Activated naive CD4-positive, alpha-beta T cell treated with anti-CD3 and anti-CD28 coated beads, Interleukin-2, amount 50 U/mL, for 72 hours (primary cell): ENCODE measurements around the gene CCDC171. TPM values are rescaled to one million over a fixed set of nuclear protein-coding genes. Genes with fewer than 3 reads are reported as not detected.

Source experiments
- ATAC-seq, 2 donors: fragments of 150-1000 bp; cut with Tn5 transposase; 2 replicates each; pipeline ENCODE4 v1.10.0; 2021; ENCODE audit warnings: mild to moderate bottlenecking in 2 of 2, moderate library complexity in 2 of 2
- DNase-seq, 2 donors: peaks; one replicate each; pipeline ENCODE4 v3.0.0; 2021 to 2022; ENCODE audit warnings: low spot score in 2 of 2
- H3K27ac Mint-ChIP-seq, 2 donors: one replicate each; pipeline ENCODE4 v1.8.0; 2022; ENCODE audit warnings: mild to moderate bottlenecking in 2 of 2, mixed read lengths in 2 of 2
- H3K36me3 Mint-ChIP-seq, 2 donors: one replicate each; pipeline ENCODE4 v1.8.0; 2022; ENCODE audit warnings: mixed read lengths in 2 of 2
- H3K9me3 Mint-ChIP-seq, 2 donors: one replicate each; pipeline ENCODE4 v1.8.0; 2022; ENCODE audit warnings: mixed read lengths in 2 of 2
- total RNA-seq, 2 donors: library from RNA; stranded (reverse); gene quantifications; one replicate each; pipeline ENCODE4 v1.2.3, GENCODE V29; 2022

Gene CCDC171
- total RNA-seq, 2 donors from 2014 or later: 4.1 to 5.8 TPM

DNA sequence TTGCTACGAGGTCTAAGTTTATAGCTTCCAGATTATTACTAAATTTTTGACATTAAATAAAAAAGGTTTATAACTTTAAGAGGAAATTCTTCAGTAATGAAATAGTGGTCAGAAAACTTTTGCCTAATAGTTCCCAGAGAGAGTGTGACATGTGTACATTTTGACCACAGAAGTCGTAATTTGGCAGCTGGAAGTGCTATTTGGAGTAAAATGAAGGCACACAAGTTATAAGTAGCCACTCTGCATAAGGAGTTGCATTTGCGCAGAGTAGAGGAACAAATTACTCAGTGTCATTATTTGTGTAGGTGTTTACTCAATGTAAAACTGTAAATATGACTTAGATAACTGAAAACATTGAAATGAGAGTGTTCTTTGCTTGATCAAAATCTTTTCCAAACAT lies 408.4 kb downstream of the CCDC171 start:
- H3K27ac Mint-ChIP-seq: no peak overlapping the region
- ATAC-seq (no peak), DNase-seq (no peak)
- H3K9me3 Mint-ChIP-seq: no peaks in the 10 kb centered on the region
- no peaks in the 10 kb centered on the region for H3K36me3 Mint-ChIP-seq

- Mint-ChIP-seq H3K9me3 (no peaks in the 10 kb centered on the region), H3K36me3 (no peaks in the 10 kb centered on the region), H3K27ac (no peak overlapping the region)
- no peak for DNase-seq
- no peak for ATAC-seq
Measured at GRCh38 chr9:15965246-15965745, 412.5 kb downstream of the CCDC171 start.

- ATAC-seq (no peak), DNase-seq (no peak)
- Mint-ChIP-seq H3K36me3 (no peaks in the 10 kb centered on the region), H3K27ac (no peak overlapping the region), H3K9me3 (no peaks in the 10 kb centered on the region)
Measured at GRCh38 chr9:15966471-15966870, 413.6 kb downstream of the CCDC171 start.

- Mint-ChIP-seq H3K27ac (no peak overlapping the region), H3K36me3 (no peaks in the 10 kb centered on the region), H3K9me3 (no peaks in the 10 kb centered on the region)
- ATAC-seq: no peak
- no peak for DNase-seq
Measured at GRCh38 chr9:15967068-15967467, 414.2 kb downstream of the CCDC171 start.

- H3K27ac Mint-ChIP-seq: no peak overlapping the region
- ATAC-seq (no peak), DNase-seq (no peak)
- H3K36me3 Mint-ChIP-seq: no peaks in the 10 kb centered on the region
- H3K9me3 Mint-ChIP-seq: no peaks in the 10 kb centered on the region
Measured at GRCh38 chr9:15972760-15973159, 419.9 kb downstream of the CCDC171 start.

DNA sequence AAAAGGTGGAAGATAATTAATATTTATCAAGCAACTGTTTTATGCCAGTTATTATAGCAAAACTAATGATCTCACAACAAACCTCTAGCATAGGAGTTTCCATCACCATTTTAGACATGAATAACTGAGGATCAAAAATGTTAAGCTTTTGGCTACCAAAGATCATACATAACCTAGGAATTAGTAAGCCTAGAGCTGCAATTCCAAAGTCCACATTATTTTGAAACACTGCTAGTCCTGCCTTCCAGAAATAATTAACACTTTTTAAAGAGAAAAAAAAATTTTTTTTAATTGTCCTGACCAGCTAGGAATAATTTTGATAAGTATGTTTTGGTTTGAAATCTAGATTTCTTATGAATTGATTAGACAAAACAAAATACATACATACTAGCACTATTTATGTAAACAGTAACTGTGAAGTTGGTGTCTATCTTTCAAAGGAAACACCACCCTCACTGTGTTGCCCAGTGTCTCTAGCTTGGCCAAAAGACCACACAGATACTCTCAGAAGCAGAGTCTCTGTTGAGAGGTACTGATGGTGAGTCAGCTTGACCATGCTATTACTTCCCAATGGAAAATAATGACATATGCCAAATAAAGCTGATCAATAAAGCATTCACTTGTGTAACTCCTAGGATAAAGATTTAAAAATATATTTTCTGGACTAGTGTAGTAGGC lies 422.4 kb downstream of the CCDC171 start:
- H3K9me3 Mint-ChIP-seq: no peaks in the 10 kb centered on the region
- no peak for DNase-seq
- H3K36me3 Mint-ChIP-seq: no peaks in the 10 kb centered on the region
- no peak overlapping the region for H3K27ac Mint-ChIP-seq
- no peak for ATAC-seq

DNA sequence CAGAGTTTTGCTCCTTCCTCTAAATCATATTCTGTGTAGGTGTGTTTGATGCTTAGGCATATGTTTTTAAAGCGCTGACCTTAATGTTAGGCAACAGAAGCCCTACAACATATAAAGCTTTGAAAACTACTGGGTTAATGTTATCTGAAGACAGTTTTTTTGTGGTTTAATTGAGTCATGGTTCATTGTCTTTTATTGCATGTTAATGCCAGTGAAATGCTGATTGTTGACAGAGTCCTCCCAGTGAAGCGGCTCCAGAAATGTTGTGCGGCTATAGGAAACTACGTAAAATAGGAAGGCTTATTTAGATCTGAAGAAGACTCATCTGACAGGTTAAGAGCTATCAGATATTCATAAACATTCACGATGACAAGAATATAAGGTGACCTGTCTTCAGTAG lies 424.6 kb downstream of the CCDC171 start:
- Mint-ChIP-seq H3K27ac (no peak overlapping the region), H3K9me3 (no peaks in the 10 kb centered on the region), H3K36me3 (no peaks in the 10 kb centered on the region)
- ATAC-seq (no peak), DNase-seq (no peak)

DNA sequence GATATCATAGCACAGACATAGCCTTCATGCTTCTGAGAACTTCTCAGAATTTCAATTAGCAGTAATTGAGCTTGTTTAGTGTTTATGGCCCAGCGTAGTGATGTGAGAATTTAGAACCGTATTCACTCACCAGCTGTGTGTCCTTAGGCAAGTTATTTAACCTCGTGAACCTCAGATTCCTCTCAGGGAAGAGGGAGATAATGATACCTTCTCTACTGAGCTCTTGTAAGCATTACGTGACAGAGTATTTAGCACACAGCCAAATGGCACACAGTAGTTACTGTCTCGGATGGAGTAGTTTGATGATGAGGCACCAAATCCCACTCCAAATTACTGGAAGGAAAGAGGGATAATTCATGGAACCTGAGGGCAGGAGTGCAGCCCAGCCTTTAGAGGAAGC lies 429.3 kb downstream of the CCDC171 start:
- Mint-ChIP-seq H3K36me3 (no peaks in the 10 kb centered on the region), H3K27ac (no peak overlapping the region), H3K9me3 (no peaks in the 10 kb centered on the region)
- ATAC-seq (no peak), DNase-seq (no peak)

GRCh38 chr9:15999422-16000339 lies 446.8 kb downstream of the CCDC171 start:
- H3K27ac Mint-ChIP-seq: no peak overlapping the region
- H3K36me3 Mint-ChIP-seq: no peaks in the 10 kb centered on the region
- ATAC-seq (no peak), DNase-seq (no peak)
- H3K9me3 Mint-ChIP-seq: peaks cover 0 to 5% of the 10 kb centered on the region in 2 donors

GRCh38 chr9:16000811-16001210 lies 448.0 kb downstream of the CCDC171 start:
- DNase-seq: no peak
- ATAC-seq: no peak
- no peaks in the 10 kb centered on the region for H3K36me3 Mint-ChIP-seq
- peaks cover 0 to under 1% of the 10 kb centered on the region in 2 donors for H3K9me3 Mint-ChIP-seq
- H3K27ac Mint-ChIP-seq: no peak overlapping the region

- H3K36me3 Mint-ChIP-seq: no peaks in the 10 kb centered on the region
- H3K27ac Mint-ChIP-seq: no peak overlapping the region
- no peaks in the 10 kb centered on the region for H3K9me3 Mint-ChIP-seq
- DNase-seq (no peak), ATAC-seq (no peak)
Measured at GRCh38 chr9:16001856-16002255, 449.0 kb downstream of the CCDC171 start.

- DNase-seq: no peak
- no peak for ATAC-seq
- Mint-ChIP-seq H3K27ac (no peak overlapping the region), H3K36me3 (no peaks in the 10 kb centered on the region), H3K9me3 (no peaks in the 10 kb centered on the region)
Measured at GRCh38 chr9:16002816-16003215, 450.0 kb downstream of the CCDC171 start.

GRCh38 chr9:16003785-16004184 lies 450.9 kb downstream of the CCDC171 start:
- DNase-seq: no peak
- Mint-ChIP-seq H3K27ac (no peak overlapping the region), H3K36me3 (no peaks in the 10 kb centered on the region), H3K9me3 (peaks cover 0 to 5% of the 10 kb centered on the region in 2 donors)
- no peak for ATAC-seq

DNA sequence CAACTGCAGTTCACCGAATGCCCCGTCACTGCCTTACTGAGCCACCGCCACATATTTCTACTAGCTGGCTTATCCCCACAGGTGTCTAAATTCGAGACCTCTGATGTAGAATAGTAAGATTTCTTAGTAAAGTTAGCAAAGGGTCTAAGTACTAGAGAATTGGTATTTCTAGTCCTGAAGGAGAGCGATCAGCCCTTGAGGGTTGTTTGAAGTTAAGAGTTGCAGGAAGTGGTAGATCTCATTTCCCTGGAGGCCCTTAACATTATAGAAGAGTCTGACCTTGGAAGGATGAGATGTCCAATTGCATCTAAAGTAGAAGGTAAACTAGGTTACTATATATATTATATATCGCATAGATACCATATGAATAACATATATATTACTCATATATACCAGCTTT lies 451.8 kb downstream of the CCDC171 start:
- no peak overlapping the region for H3K27ac Mint-ChIP-seq
- ATAC-seq (no peak), DNase-seq (no peak)
- no peaks in the 10 kb centered on the region for H3K36me3 Mint-ChIP-seq
- peaks cover 0 to 5% of the 10 kb centered on the region in 2 donors for H3K9me3 Mint-ChIP-seq

DNA sequence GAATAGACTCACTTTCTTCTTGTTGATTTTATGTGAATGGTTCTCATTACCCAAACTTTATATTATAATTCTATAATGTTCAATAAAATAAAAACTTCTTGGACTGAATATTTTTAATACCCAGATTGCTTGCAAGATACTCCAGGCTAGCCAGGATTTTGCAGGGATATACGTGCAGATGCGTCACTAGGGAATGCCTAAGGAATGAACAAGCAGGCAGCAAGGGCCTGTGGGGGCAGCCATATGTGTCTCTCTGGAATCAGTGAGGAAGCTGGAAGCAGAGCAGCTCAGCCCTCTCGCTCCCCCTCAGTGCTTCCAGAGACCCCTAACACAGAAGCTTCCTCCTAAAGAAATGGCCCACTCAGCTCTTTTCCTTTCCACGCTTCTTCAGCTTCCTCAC lies 457.4 kb downstream of the CCDC171 start:
- Mint-ChIP-seq H3K27ac (no peak overlapping the region), H3K9me3 (peaks cover 0 to 11% of the 10 kb centered on the region in 2 donors), H3K36me3 (no peaks in the 10 kb centered on the region)
- no peak for ATAC-seq
- no peak for DNase-seq

DNA sequence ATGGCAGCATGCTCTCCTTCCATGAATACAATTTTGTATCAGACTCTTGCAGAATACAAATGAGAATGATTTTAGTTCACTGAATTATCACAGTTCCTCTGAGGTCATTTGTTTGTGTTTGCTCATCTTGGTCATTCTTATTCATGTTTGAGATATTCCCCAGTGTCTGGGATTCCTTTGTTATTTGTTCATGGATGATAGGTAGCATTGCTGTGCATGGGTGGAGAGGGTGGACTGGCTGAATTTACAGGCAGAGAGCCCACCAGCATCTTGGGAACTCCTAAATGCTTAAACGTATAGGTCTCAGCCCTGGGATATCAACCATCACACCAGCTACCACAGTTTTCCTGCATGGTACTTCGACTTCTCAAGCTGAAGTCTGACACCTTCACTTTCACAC lies 459.8 kb downstream of the CCDC171 start:
- Mint-ChIP-seq H3K27ac (no peak overlapping the region), H3K9me3 (peaks cover 11 to 13% of the 10 kb centered on the region in 2 donors), H3K36me3 (peaks cover 0 to 12% of the 10 kb centered on the region in 2 donors)
- no peak for ATAC-seq
- no peak for DNase-seq

- peaks cover 9 to 13% of the 10 kb centered on the region in 2 donors for H3K9me3 Mint-ChIP-seq
- DNase-seq: no peak
- peaks cover 0 to 12% of the 10 kb centered on the region in 2 donors for H3K36me3 Mint-ChIP-seq
- no peak for ATAC-seq
- no peak overlapping the region for H3K27ac Mint-ChIP-seq
Measured at GRCh38 chr9:16013366-16013765, 460.5 kb downstream of the CCDC171 start.
